GM20000 (cell line): ENCODE data around the gene SLC27A4.

Source experiments
- DNase-seq: peaks from one replicate; pipeline ENCODE4 v3.0.0; 2012; ENCODE audit warnings: low spot score
- TF ChIP-seq, protein P1 (sequence below): IDR thresholded peaks from 2 replicates; pipeline ENCODE4 v1.5.1; 2012; ENCODE audit warnings: mild to moderate bottlenecking, control low read depth; ENCODE audit errors: extremely low read depth, missing control alignments

The SLC27A4 gene

DNA sequence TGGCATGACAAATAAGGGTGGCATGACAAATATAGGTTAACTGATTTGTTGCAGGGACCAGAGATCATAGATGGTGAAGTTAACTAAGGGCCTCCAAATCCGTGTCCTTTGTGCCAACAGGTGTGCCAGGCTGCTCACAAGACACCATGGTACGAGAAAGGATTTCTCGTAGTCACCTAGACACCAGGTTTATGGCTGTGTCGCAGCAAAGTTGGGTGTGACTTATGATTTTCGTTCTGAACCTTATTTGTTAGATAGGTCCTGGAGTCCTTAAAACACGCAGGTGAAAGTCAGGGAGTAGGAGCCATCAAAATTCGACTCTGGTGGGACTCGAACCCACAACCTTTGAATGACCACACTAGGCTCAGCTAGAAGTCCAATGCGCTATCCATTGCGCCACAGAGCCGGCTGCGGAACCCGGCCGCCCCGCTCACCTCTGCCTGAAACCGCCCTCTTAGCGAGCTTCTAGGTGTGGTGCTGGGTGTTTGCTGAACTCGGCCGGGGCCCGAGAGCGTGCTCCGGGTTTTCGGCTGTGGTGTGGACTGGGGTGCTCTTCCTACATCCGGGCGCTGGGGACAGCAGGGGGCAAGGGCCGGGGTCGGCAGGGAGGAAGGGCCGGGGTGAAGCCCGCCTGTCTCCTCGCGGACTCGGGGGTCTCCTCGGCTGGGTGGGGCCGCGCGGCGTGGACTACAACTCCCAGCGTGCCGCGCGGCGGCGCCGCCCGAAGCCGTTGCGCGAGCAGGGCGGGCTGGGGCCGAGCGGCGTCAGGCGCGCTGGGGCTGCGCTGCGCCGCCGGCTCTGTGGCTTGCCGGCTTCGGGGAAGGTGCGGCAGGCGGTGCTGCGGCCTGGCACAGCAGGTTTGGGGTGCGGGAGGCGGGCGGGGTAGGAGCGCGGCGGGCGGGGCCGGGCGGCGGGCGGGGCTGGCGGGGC is at the start of gene SLC27A4:
SLC27A4 (plus strand) TSS at position 767 of the 930 bp plus-strand sequence. CDS start 2,606 bp downstream, outside the sequence.
- DNase-seq: peak; percentile 95
- TF ChIP-seq, protein P1, sequence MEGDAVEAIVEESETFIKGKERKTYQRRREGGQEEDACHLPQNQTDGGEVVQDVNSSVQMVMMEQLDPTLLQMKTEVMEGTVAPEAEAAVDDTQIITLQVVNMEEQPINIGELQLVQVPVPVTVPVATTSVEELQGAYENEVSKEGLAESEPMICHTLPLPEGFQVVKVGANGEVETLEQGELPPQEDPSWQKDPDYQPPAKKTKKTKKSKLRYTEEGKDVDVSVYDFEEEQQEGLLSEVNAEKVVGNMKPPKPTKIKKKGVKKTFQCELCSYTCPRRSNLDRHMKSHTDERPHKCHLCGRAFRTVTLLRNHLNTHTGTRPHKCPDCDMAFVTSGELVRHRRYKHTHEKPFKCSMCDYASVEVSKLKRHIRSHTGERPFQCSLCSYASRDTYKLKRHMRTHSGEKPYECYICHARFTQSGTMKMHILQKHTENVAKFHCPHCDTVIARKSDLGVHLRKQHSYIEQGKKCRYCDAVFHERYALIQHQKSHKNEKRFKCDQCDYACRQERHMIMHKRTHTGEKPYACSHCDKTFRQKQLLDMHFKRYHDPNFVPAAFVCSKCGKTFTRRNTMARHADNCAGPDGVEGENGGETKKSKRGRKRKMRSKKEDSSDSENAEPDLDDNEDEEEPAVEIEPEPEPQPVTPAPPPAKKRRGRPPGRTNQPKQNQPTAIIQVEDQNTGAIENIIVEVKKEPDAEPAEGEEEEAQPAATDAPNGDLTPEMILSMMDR: no peak

DNA sequence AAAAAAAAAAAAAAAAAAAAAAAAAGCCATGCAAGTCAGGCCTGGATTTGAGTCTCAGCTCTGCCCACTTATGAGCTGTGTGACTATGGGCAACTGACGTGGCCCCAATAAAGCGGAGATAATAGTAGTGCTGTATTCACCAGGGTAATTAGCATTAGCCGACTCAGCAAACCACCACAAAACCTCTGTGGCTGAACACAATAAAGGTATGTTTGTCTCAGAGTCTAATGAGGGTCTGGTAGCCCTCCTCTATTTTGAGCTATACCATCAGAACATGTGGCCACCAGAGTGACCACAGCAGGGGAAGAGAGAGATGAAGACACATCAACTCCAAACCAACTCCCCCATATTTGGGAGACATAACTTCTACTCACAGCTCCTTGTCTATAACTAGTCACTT is 48.3 kb upstream of the SLC27A4 start:
- TF ChIP-seq, protein P1: no peak
- DNase-seq: no peak

DNA sequence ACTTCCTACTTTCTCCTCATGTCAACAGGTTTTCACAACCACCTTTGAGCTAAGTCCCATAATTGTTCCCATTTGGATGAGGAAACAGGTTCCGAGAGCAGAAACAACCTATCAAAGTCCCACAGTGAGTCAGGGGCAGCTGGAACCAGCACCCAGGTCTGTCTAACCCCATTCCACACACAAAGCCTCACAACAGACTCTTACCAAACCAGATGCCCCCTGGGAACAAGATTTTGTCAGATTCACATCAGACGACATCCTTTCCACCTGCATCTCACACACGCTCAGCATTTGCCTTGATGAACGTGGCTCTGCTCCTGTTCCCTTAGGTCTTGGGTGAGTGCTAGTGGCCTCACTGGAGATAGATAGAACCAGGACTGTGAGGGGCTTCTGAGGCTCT is 47.2 kb upstream of the SLC27A4 start:
- TF ChIP-seq, protein P1: no peak
- no peak for DNase-seq

DNA sequence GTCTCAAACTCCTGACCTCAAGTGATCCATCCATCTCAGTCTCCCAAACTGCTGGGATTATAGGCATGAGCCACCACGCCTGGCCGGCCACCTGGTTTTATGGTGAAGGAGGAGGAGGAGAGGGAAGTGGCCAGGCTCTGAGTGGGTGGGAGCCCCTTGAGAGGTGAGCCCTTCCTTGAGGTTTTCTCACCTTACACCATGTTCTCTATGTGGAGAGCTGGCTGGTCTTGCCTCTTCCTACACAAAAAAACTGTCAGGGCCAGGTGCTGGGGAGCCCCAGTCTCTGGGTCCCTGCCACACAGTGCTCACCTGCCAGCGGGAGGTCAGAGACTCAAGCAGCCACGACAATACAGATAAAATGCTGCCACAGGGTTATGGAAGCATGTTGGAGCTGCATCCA is 46.2 kb upstream of the SLC27A4 start:
- TF ChIP-seq, protein P1: no peak
- no peak for DNase-seq

DNA sequence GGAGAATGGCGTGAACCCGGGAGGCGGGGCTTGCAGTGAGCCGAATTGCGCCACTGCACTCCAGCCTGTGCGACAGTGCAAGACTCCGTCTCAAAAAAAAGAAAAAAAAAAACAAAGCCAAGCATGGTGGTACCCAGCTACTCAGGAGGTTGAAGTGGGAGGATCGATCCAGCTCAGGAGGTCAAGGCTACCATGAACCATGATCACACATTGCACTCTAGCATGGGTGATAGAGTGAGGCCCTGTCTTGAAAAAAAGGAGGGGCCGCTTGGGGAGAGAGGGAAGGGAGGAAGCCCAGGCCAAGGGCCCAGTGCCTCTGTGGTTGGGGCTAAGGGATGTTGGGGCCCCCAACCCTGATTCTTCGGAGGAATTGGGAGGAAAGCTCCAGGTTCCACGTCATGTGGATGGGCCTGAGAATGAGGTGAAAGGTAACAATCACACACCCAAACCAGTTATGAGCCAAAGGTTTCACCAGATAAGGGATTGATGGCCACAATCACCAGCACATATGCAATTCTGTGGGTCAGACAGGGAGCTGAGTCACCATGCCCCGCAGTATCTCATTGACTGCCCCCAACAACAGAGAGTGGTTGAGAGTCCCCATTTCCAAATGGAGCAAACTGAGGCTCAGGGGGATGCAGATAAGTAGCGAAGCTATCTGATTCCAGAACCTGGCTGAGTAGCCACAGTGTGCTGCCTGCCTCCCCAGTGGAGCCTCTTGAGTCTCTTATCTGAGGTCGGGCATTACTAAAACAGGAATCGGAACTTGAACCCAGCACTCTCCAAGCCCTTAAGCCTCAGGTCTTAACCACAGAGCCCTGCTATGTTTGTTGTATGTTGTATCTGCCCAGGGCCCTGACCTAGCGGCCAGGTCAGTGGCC is 43.7 kb upstream of the SLC27A4 start:
- TF ChIP-seq, protein P1: no peak
- DNase-seq: no peak

DNA sequence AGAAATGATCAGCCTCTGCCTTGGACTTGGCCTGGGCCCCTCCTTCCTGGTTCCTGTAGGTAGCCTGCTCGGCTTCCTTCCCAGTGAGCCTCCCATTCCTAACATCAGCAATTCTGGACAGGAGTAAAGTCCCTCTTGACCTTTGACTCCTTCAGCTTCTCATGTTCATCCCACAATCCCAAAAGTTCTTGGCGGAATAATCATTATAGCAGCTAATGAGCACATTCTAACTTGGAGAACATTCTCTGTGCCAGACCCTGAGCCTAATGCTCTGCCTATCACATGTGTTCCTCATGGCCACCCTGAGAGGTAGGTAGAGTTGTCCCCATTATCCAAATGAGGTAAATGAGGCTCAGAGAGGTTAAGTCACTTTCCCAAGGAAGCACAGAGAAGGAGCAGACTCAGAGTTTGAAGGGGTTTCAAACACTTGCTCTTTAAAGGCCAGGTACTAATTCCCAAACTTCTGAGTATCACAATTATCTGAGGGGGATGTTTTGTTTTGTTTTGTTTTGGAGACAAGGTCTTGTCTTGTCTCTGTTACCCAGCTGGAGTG is 43.0 kb upstream of the SLC27A4 start:
- TF ChIP-seq, protein P1: no peak
- no peak for DNase-seq
